ENCODE data around the gene APCDD1L.

APCDD1L gene

DNA sequence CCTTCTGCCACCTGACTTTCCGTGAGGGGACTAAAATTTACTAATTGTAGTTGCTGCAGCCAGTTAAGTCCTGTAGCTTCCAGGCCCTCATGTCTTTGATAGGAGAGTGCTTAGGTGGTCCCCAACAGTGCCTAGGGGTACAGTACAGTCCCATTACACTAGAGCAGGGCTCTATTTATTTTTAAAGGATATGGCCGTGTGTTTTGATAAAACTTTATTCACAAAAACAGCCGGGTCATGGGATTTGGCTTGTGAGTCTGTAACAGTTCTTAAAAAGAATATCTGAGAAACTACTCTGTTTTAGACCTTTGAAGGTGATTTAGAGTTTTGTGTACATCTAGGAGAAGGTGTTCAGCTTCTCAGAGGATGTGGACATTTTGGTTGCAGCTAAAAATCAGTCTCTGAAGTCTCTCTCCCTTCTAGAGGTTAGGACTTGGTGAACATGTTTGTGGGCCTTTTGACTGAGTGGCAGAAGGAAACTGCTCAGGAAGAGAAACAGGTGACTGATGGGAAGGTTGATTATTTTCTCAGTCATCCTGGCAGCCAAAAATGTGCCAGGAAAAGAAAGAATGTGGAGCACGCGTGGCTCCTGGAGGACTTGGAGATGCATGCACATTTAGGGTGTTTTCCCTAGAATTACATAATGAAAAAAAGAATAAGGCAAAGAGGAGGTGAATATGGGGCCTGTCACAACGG, 68.8 kb downstream of the APCDD1L start:
- FAIRE-seq: no peak
- no peak for DNase-seq (ENCODE audit: insufficient read length, low spot score)
- TF ChIP-seq, protein P1, sequence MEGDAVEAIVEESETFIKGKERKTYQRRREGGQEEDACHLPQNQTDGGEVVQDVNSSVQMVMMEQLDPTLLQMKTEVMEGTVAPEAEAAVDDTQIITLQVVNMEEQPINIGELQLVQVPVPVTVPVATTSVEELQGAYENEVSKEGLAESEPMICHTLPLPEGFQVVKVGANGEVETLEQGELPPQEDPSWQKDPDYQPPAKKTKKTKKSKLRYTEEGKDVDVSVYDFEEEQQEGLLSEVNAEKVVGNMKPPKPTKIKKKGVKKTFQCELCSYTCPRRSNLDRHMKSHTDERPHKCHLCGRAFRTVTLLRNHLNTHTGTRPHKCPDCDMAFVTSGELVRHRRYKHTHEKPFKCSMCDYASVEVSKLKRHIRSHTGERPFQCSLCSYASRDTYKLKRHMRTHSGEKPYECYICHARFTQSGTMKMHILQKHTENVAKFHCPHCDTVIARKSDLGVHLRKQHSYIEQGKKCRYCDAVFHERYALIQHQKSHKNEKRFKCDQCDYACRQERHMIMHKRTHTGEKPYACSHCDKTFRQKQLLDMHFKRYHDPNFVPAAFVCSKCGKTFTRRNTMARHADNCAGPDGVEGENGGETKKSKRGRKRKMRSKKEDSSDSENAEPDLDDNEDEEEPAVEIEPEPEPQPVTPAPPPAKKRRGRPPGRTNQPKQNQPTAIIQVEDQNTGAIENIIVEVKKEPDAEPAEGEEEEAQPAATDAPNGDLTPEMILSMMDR (IDR thresholded peaks at IDR 0.05; ENCODE audit: insufficient read depth, missing control alignments): no peak

DNA sequence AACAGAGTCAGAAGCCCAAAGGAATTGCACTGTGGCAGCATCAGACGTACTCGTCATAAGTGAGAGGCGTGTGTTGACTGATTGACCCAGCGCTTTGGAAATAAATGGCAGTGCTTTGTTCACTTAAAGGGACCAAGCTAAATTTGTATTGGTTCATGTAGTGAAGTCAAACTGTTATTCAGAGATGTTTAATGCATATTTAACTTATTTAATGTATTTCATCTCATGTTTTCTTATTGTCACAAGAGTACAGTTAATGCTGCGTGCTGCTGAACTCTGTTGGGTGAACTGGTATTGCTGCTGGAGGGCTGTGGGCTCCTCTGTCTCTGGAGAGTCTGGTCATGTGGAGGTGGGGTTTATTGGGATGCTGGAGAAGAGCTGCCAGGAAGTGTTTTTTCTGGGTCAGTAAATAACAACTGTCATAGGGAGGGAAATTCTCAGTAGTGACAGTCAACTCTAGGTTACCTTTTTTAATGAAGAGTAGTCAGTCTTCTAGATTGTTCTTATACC, 70.4 kb downstream of the APCDD1L start:
- TF ChIP-seq, protein P1 (IDR thresholded peaks at IDR 0.05; ENCODE audit: insufficient read depth, missing control alignments): no peak
- DNase-seq (ENCODE audit: insufficient read length, low spot score) (no peak), FAIRE-seq (no peak)

DNA sequence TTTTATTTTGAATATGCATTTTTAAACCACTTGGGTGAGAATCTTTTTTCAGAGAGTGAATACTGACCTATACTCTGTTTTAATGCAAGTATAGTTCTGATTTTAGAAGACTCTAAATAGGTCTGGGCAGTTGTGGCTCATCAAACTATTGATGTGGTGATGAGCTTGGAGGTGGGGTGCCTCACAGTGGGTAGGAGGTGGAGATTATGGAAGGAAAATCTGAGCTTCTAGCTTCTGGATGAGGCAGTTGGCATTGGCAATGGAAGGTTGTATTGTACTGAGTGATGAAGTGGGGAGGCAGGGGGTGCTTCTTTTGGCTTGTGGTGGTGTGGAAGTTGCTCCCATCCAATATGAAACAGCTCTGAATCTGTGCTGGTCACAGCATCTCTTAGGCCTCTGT, 73.5 kb downstream of the APCDD1L start:
- TF ChIP-seq, protein P1 (IDR thresholded peaks at IDR 0.05; ENCODE audit: insufficient read depth, missing control alignments): no peak
- no peak for FAIRE-seq
- DNase-seq (ENCODE audit: insufficient read length, low spot score): no peak

DNA sequence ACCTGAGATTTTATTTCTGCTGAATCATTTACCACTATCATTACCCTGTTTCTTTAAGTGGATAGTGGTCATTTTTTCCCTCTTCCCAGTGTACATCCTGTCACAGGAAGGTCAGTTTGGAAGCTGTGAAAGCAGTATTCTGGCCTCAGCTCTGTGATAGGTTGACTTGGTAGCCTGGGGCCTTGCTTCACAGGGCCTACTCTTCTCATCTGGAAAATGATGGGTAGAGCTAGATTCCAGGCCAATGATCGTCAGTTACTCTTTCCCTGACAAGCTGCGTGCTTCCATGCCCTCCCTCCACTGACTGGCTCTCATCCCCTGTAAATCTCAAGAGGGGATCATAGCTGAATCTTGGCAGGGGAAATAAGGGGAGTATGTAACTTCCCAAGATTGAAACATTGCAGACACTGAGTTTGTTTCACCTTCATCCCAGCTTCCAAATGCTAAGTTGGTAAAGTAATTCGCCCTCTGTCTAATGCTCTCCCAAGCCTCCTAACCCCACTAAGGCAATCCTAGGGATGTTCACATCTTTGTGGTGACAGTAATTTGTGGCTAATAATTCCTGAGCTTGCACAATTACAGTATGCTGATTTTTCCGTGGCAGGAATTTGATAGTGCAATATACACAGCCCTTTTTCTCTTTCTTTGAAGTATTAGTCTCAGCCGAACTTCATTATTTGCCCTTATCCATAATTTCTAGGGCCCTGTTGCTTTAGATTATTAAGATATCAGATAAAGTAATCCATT, 75.0 kb downstream of the APCDD1L start:
- no peak for DNase-seq (ENCODE audit: insufficient read length, low spot score)
- TF ChIP-seq, protein P1 (IDR thresholded peaks at IDR 0.05; ENCODE audit: insufficient read depth, missing control alignments): no peak
- FAIRE-seq: no peak

DNA sequence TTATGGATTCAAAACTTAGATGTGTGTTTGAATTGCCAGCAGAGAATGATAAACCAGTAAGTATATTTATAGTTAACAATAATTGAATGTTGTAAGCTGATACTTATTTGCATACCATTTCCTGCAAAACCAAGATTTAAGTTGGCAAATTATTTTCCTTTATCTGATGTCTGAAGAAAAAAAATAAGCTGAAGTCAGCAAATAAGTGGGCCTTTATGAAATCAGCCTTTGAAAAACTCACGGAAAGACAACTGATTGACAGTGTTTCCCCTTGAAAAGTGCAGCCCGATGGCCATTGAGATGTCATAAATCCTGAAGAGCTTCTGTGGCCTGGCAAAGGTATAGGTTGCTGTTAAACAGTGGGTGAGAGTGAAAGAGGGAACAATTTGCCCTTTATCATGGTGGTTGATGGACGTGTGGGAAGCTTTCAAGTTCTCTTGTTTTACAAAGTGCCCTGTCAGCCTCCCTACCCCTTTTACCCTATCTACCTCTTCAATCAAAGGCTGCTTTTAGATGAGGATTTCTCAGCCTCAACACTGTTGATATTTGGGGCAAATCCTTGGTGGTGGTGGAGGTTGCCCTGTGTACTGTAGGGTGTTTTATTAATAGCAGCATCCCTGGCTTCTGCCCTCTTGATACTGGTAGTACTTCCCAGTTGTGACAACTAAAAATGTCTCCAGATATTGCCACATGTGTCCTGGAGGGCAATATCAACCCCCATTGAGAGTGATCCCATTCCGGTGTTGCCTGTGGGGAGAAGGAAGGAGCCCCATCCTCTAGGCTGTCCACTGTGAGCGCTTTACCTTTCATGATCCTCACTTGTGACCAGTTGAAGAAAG, 76.0 kb downstream of the APCDD1L start:
- TF ChIP-seq, protein P1 (IDR thresholded peaks at IDR 0.05; ENCODE audit: insufficient read depth, missing control alignments): no peak
- DNase-seq (ENCODE audit: insufficient read length, low spot score) (no peak), FAIRE-seq (no peak)

DNA sequence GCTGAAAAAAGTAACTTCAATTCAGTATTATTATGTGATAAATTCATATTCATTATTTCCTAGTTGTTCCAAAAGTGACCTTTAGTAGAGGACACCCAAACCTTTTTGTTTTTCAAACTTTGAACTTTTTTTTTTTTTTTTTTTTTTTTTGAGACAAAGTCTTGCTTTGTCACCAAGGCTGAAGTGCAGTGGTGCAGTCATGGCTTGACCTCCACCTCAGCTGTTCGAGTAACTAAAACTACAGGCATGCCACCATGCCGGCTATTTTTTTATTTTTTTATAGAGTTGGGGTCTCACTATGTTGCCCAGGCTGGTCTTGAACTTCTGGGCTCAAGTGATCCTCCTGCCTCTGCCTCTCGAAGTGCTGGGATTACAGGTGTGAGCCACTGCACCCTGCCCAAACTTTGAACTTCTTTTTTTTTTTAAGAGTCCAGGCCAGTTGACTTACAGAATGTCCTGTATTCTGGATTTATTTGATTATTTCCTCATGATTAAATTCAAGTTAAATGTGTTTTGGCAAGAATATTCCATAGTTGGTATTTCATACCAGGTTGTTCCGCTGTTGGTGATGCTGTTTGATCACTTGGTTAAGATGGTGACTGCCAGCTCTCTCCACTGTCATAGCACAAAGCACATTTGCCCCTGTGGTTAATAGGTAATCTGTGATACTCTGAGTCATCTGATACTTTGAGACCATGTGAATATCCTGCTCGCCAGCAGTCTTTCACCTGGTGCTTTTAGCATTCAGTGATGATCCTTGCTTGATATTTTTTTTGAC, 78.1 kb downstream of the APCDD1L start:
- no peak for DNase-seq (ENCODE audit: insufficient read length, low spot score)
- no peak for FAIRE-seq
- TF ChIP-seq, protein P1 (IDR thresholded peaks at IDR 0.05; ENCODE audit: insufficient read depth, missing control alignments): no peak

Measured in D721Med (cell line).